H1 (cell line): ENCODE results near the gene CDH22.

ENCODE experiments used
- POLR2AphosphoS5 ChIP-seq: IDR thresholded peaks from 2 replicates; pipeline ENCODE4 v1.6.1; 2011; ENCODE audit warnings: low read depth, low read length
- RBBP5 ChIP-seq: IDR thresholded peaks from 2 replicates; pipeline ENCODE4 v1.7.1; 2012; ENCODE audit warnings: low read depth, mild to moderate bottlenecking, inconsistent platforms, low read length, moderate library complexity, borderline replicate concordance
- TF ChIP-seq, protein P1 (sequence below), 3 experiments: IDR thresholded peaks; 1 replicate in 2 of 3; 2 replicates in 1 of 3; pipeline versions ENCODE4 v1.5.1 to v1.6.1; 2011; ENCODE audit warnings: low read length in 3 of 3, mild to moderate bottlenecking in 3 of 3, inconsistent platforms in 2 of 3, low read depth in 1 of 3, moderate library complexity in 1 of 3; ENCODE audit not compliant: insufficient read depth in 1 of 3; ENCODE audit errors: control extremely low read depth in 1 of 3

DNA sequence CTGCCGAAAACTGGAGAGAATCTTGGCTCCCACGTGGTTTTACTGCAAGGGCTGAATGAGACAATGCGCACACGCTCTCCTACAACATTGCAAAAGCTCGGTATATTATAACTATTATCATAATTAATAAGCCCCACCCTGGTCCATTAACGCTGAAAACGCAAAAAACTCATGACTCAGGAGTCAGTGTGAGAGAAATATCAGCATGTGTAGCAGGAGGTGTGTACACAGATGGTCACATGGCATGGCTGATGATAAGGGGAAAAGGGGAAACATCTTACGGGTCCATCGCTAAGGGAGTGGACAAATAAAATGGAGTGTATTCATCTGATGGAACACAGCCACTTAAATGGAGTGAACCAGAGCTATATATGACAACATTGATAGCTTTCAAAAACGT is 29.2 kb downstream of the CDH22 start:
- TF ChIP-seq, protein P1, sequence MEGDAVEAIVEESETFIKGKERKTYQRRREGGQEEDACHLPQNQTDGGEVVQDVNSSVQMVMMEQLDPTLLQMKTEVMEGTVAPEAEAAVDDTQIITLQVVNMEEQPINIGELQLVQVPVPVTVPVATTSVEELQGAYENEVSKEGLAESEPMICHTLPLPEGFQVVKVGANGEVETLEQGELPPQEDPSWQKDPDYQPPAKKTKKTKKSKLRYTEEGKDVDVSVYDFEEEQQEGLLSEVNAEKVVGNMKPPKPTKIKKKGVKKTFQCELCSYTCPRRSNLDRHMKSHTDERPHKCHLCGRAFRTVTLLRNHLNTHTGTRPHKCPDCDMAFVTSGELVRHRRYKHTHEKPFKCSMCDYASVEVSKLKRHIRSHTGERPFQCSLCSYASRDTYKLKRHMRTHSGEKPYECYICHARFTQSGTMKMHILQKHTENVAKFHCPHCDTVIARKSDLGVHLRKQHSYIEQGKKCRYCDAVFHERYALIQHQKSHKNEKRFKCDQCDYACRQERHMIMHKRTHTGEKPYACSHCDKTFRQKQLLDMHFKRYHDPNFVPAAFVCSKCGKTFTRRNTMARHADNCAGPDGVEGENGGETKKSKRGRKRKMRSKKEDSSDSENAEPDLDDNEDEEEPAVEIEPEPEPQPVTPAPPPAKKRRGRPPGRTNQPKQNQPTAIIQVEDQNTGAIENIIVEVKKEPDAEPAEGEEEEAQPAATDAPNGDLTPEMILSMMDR (IDR thresholded peaks at IDR 0.05; ENCODE audit: control extremely low read depth in 1 of 3, insufficient read depth in 1 of 3, low read depth in 1 of 3, low read length in 3 of 3): no peak
- no peak for TF ChIP-seq RBBP5
- no peak for TF ChIP-seq POLR2AphosphoS5
